GM12892 (cell line): ENCODE measurements around the gene PICALM.
"Not testable (repeated sequence)": the region's sequence is repeated elsewhere in the genome, so short reads cannot be mapped to it uniquely, and the experiment has no call there.

Experiments used
- DNase-seq: peaks from one replicate; pipeline ENCODE4 v3.0.0; 2011; ENCODE audit not compliant: insufficient read length
- FAIRE-seq: peaks from 2 replicates; lab custom pipeline; 2011; peaks lifted over from hg19 to GRCh38; lab: Jason Lieb, UNC
- POLR2A ChIP-seq: IDR thresholded peaks from 2 replicates; pipeline ENCODE4 v1.6.1; 2011; ENCODE audit warnings: low read depth, low read length, control low read depth
- POLR2AphosphoS5 ChIP-seq: IDR thresholded peaks from 2 replicates; pipeline ENCODE4 v1.6.1; 2011; ENCODE audit warnings: low read depth, low read length, control low read depth
- TAF1 ChIP-seq: IDR thresholded peaks from 2 replicates; pipeline ENCODE4 v1.6.1; 2011; ENCODE audit warnings: low read depth, mild to moderate bottlenecking, control low read depth, low read length, borderline replicate concordance

PICALM gene

GRCh38 chr11:86101941-86102407 is 33.1 kb upstream of the PICALM start:
- TF ChIP-seq POLR2AphosphoS5, result no peak
- TF ChIP-seq POLR2A, result no peak
- no peak for TF ChIP-seq TAF1
- FAIRE-seq, result no peak

DNA sequence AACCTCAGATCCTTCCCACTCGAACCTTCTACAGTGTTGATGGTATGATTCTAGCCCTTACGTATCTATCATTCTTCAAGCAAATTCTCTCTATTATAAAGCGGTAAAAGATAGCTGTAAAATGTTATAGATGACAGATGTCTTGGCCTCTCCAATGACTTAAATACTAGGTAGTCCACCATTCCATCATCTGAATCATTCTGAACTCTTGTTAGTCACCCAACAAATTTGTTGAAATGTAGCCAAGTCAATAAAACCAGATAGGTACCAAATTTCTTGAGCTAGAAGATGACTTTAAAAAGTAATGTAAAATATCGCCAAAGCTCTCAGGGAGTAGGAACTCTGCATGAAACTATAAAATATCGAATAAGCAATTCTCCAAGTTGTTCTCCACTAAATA is 32.6 kb upstream of the PICALM start:
- FAIRE-seq (no peak), DNase-seq (no peak)
- no peak for TF ChIP-seq POLR2AphosphoS5
- TF ChIP-seq TAF1, result no peak
- TF ChIP-seq POLR2A, result no peak

More at GRCh38 chr11:86101941-86102407, 33.1 kb upstream of the PICALM start:
- DNase-seq, result no peak

GRCh38 chr11:86099874-86100273 is 31.0 kb upstream of the PICALM start:
- no peak for TF ChIP-seq POLR2AphosphoS5
- no peak for TF ChIP-seq TAF1
- TF ChIP-seq POLR2A, result no peak
- no peak for DNase-seq
- FAIRE-seq, result peak; percentile 73

DNA sequence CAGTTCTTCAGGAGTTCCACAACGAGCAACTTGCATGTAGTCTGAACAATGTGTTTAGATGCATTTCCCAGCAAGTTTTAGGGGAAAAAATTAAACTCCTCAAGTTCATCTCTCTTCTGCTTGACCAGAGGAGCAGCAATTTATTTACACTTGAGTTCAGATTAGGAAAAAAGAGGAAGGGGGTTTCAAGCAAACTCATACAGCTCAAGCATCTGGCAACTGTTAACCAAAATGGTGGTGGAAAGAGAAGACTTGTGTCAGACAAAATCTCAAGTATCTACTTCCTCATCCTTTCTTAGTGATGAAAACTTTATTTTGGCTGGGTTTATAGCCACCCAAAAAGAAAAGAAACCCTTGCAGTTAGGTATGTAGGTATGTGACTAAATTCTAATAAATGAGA is 29.1 kb upstream of the PICALM start:
- FAIRE-seq (no peak), DNase-seq (no peak)
- TF ChIP-seq POLR2AphosphoS5 (no peak), TAF1 (no peak), POLR2A (no peak)

DNA sequence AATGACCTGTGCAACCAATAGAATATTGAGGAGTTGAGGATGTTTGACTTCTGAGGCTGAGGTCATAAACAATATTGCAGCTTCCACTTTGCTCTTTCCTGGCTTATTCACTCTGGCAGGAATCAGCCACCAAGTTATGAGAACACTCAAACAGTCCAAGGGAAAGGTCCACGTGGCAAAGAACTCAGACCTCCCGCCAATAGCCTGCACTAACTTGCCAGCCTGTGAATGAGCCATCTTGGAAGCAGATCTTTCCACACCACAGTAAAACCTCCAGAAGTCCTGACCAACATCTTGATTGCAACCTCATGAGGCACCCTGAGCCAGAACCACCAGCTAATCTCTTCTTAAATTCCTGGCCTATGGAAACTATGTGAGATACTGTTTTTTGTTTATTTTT is 22.7 kb upstream of the PICALM start:
- no peak for DNase-seq
- TF ChIP-seq POLR2A, result no peak
- no peak for FAIRE-seq

GRCh38 chr11:86091086-86091485 is 22.2 kb upstream of the PICALM start:
- FAIRE-seq (no peak), DNase-seq (no peak)
- TF ChIP-seq TAF1 (no peak), POLR2AphosphoS5 (no peak), POLR2A (no peak)

- no peak for FAIRE-seq
- TF ChIP-seq POLR2AphosphoS5, result no peak
- no peak for TF ChIP-seq POLR2A
- TF ChIP-seq TAF1, result no peak
- no peak for DNase-seq
These were observed 20.8 kb upstream of the PICALM start for GRCh38 chr11:86089659-86090058.

GRCh38 chr11:86087688-86088087 is 18.8 kb upstream of the PICALM start:
- FAIRE-seq, DNase-seq: not testable (repeated sequence)

DNA sequence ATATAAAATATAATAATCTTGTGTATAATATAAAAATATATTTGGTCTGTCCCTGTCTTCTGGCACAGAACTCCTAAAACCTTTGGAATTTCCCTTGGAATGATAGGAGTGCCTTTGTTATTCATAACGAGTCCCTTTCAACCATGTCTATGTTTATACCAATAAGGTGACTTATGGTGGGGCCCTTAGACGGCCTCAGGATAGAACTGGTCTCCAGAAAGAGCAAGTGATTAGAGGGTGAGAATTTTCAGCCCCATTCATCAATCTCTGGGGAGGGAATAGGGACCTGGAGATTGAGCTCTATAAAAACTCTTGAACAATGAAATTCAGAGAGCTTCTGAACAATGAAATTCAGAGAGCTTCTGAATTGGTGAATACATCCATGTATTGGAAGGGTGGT is 18.4 kb upstream of the PICALM start:
- FAIRE-seq (no peak), DNase-seq (no peak)
- no peak for TF ChIP-seq POLR2A
- TF ChIP-seq POLR2AphosphoS5, result no peak
- TF ChIP-seq TAF1, result no peak

DNA sequence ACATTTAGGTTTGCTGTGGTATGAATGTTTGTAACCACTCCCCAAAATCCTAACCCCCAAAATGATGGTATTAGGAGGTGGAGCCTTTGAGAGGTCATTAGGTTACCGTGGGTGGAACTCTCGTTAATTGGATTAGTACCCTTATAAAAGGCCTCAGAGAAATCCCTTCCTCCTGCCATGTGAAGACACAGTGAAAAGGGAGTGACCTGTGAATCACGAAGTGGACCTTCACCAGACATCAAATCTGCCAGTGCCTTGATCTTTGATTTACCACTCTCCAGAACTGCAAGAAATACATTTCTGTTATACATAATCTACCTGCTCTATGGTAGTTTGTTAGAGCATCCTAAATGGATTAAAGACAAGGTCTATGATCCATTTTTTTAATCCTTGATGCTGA is 12.6 kb upstream of the PICALM start:
- TF ChIP-seq TAF1 (no peak), POLR2A (no peak), POLR2AphosphoS5 (no peak)
- FAIRE-seq (no peak), DNase-seq (no peak)

- no peak for DNase-seq
- TF ChIP-seq TAF1 (no peak), POLR2A (no peak), POLR2AphosphoS5 (no peak)
- FAIRE-seq, result no peak
These were observed 10.5 kb upstream of the PICALM start for GRCh38 chr11:86079421-86079820.

- TF ChIP-seq POLR2A (no peak), POLR2AphosphoS5 (no peak), TAF1 (no peak)
- DNase-seq (no peak), FAIRE-seq (no peak)
These were observed 5.1 kb upstream of the PICALM start for GRCh38 chr11:86073948-86074347.

- no peak for FAIRE-seq
- no peak for DNase-seq
- TF ChIP-seq POLR2AphosphoS5 (no peak), POLR2A (no peak), TAF1 (no peak)
These were observed 3.3 kb upstream of the PICALM start for GRCh38 chr11:86072211-86072610.
